ENCODE data around the gene OR5B3.

- TF ChIP-seq CTCF (IDR thresholded peaks at IDR 0.05) (no peak), POLR2A (IDR thresholded peaks at IDR 0.05) (no peak)
Observed at GRCh38 chr11:58406774-58407173, at the start of gene OR5B3.

Measured in adrenal gland (tissue), 5 donors.